GM03348 (cell line): ENCODE results near the gene ARHGEF1.

Source experiments
- DNase-seq: peaks from one replicate; pipeline ENCODE4 v3.0.0; 2012; ENCODE audit warnings: low spot score

ARHGEF1 gene

DNA sequence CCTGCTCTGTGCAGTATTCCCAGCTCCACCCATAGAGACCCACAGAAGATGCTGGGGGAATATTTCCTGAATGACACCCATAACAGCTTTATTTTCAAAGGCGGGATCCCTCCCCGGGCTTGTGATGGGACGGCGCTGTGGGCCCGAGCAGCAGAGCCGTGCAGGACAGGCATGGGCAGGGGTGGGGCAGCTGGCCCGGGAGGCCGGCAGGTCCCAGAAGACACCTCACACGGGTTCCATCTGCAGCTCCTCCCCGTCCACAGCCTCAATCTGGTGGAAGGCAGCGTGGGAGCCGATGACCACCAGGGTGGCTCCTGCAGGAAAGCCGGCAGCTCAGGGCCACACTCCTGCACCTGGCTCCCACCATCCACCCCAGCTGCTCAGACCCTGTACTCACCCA, 73.6 kb downstream of the ARHGEF1 start:
- DNase-seq: no peak
